GM21360 (cell line): ENCODE measurements around the gene TIMM13.
"Not testable (repeated sequence)": the region's sequence is repeated elsewhere in the genome, so short reads cannot be mapped to it uniquely, and the experiment has no call there.

Source experiments
- ATAC-seq: cut with Tn5 transposase; IDR thresholded peaks from one replicate; pipeline ENCODE4 v1.9.1; 2021; ENCODE audit warnings: mild to moderate bottlenecking, moderate library complexity; ENCODE audit not compliant: unreplicated experiment

The TIMM13 gene

GRCh38 chr19:2416321-2417097 lies 10.9 kb downstream of the TIMM13 start:
- no peak for ATAC-seq

GRCh38 chr19:2415973-2416319 lies 11.4 kb downstream of the TIMM13 start:
- no peak for ATAC-seq

- no peak for ATAC-seq
Measured at GRCh38 chr19:2415281-2415972, 12.0 kb downstream of the TIMM13 start.

- no peak for ATAC-seq
Measured at GRCh38 chr19:2413629-2414028, 13.8 kb downstream of the TIMM13 start.

- no peak for ATAC-seq
Measured at GRCh38 chr19:2413159-2413558, 14.2 kb downstream of the TIMM13 start.

GRCh38 chr19:2412449-2412848 lies 14.9 kb downstream of the TIMM13 start:
- no peak for ATAC-seq

GRCh38 chr19:2411709-2412108 lies 15.7 kb downstream of the TIMM13 start:
- ATAC-seq = no peak

GRCh38 chr19:2410023-2410422 lies 17.4 kb downstream of the TIMM13 start:
- ATAC-seq = no peak

GRCh38 chr19:2409352-2409912 lies 18.0 kb downstream of the TIMM13 start:
- ATAC-seq = no peak

GRCh38 chr19:2408247-2408646 lies 19.1 kb downstream of the TIMM13 start:
- ATAC-seq = no peak

- ATAC-seq = no peak
Measured at GRCh38 chr19:2399582-2399981, 27.8 kb downstream of the TIMM13 start.

GRCh38 chr19:2398735-2399305 lies 28.6 kb downstream of the TIMM13 start:
- no peak for ATAC-seq

GRCh38 chr19:2397173-2397572 lies 30.2 kb downstream of the TIMM13 start:
- ATAC-seq = not testable (repeated sequence)

- not testable (repeated sequence) for ATAC-seq
Measured at GRCh38 chr19:2395293-2395829, 32.0 kb downstream of the TIMM13 start.

- ATAC-seq = no peak
Measured at GRCh38 chr19:2394442-2395292, 32.7 kb downstream of the TIMM13 start.

GRCh38 chr19:2394054-2394441 lies 33.3 kb downstream of the TIMM13 start:
- ATAC-seq = no peak

GRCh38 chr19:2392899-2393298 lies 34.5 kb downstream of the TIMM13 start:
- not testable (repeated sequence) for ATAC-seq

GRCh38 chr19:2392366-2392765 lies 35.0 kb downstream of the TIMM13 start:
- ATAC-seq = no peak

GRCh38 chr19:2391118-2391725 lies 36.2 kb downstream of the TIMM13 start:
- no peak for ATAC-seq

GRCh38 chr19:2389594-2389993 lies 37.8 kb downstream of the TIMM13 start:
- ATAC-seq = no peak
